Activated naive CD8-positive, alpha-beta T cell (primary cell): ENCODE measurements around the gene RORC.

Source experiments
- H3K27ac Mint-ChIP-seq: one replicate; pipeline ENCODE4 v1.8.0; 2021; ENCODE audit warnings: mixed read lengths
- H3K27me3 Mint-ChIP-seq: one replicate; pipeline ENCODE4 v1.8.0; 2021; ENCODE audit warnings: mixed read lengths
- H3K36me3 Mint-ChIP-seq: one replicate; pipeline ENCODE4 v1.8.0; 2021; ENCODE audit warnings: mixed read lengths
- H3K4me1 Mint-ChIP-seq: one replicate; pipeline ENCODE4 v1.8.0; 2021; ENCODE audit warnings: low read depth, mixed read lengths
- H3K4me3 Mint-ChIP-seq: one replicate; pipeline ENCODE4 v1.8.0; 2021; ENCODE audit warnings: mild to moderate bottlenecking, mixed read lengths
- H3K9me3 Mint-ChIP-seq: one replicate; pipeline ENCODE4 v1.8.0; 2021; ENCODE audit warnings: low read depth, mixed read lengths

Gene RORC

DNA sequence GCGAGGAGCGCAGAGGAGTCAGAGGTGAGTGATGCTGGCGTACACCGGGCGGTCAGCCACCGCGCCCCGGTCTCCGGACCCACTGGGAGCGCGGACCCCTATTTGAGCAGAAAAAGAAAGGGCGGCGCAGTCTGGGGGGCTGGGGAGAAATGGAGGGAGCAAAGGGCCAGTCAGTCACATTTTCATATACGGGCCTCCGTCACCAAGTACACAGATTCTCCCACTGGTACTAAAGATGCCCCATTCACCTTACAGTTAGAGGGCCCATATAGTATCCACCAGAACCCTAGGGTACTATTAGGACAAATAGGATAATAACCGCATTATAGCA, 7.4 kb upstream of the RORC start:
- Mint-ChIP-seq H3K4me1 (peaks cover 48% of the 10 kb centered on the region), H3K9me3 (no peaks in the 10 kb centered on the region), H3K4me3 (peak overlapping the region; percentile 86), H3K27ac (peak overlapping the region; percentile 46), H3K27me3 (no peaks in the 10 kb centered on the region), H3K36me3 (peaks cover 2% of the 10 kb centered on the region)

DNA sequence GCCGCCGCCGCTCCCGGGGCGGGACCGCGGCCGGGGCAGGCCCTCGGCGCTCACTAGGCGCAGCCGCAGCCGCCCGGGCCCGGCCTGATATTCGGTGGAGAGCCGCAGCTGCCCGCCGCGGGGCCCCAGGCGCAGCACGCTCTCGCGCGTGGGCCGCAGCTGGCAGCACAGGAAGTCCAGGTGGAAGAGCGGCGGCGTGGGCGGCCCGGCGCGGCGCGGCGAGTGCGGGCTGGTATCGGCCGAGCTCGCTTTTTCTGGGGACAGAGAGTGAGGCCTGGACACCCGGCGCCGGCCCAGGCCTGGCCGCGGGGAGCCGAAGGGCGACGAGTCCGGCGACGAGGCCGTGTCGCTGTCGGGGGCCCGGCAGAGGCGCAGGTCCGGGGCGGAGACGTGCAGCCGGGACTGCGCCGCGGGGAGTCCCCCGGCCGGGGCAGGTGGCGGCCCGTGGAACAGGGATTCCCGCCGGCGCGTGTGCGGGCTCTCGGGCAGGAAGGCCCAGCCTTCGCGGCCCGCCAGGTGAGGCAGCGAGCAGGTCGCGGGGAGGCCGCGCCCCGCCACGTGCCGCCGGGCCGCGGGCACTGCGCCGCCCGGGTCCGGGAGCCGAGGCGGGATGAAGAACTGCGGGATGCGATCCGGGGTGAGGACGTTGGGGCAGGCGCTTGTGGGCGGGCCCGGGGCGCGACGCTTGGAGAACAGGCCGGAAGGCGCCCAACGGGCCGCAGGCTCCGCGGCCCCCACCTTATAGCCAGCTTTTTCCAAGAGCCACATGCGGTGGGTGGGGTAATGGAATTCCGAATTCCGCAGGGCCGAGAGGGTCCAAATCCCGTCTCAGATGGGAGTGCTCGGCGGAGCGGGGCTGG, 6.8 kb upstream of the RORC start:
- Mint-ChIP-seq H3K27me3 (no peaks in the 10 kb centered on the region), H3K4me1 (peaks cover 54% of the 10 kb centered on the region), H3K4me3 (peak overlapping the region; percentile 86), H3K36me3 (peaks cover 2% of the 10 kb centered on the region), H3K9me3 (no peaks in the 10 kb centered on the region), H3K27ac (peak overlapping the region; percentile 46)

DNA sequence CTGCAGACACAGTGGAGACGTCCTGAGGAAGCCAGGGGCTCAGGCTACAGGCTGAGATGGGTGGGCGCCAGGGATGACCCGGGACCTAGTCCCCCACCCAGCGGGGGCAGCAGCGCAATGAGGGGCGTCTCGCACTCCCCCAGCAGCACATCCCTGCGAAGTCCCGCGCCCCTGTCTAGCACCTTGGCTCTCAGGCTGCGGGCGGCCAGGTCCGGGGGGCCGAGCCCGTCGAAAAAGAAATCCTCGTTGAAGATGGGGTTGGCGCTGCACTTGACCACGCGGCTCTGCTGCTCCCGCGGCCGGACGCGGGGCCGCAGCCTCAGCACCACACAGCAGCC, 6.3 kb upstream of the RORC start:
- peak overlapping the region; percentile 89 for H3K4me3 Mint-ChIP-seq
- H3K27ac Mint-ChIP-seq = peak overlapping the region; percentile 90
- peaks cover 58% of the 10 kb centered on the region for H3K4me1 Mint-ChIP-seq
- peaks cover 2% of the 10 kb centered on the region for H3K36me3 Mint-ChIP-seq
- H3K9me3 Mint-ChIP-seq = no peaks in the 10 kb centered on the region
- H3K27me3 Mint-ChIP-seq = no peaks in the 10 kb centered on the region

DNA sequence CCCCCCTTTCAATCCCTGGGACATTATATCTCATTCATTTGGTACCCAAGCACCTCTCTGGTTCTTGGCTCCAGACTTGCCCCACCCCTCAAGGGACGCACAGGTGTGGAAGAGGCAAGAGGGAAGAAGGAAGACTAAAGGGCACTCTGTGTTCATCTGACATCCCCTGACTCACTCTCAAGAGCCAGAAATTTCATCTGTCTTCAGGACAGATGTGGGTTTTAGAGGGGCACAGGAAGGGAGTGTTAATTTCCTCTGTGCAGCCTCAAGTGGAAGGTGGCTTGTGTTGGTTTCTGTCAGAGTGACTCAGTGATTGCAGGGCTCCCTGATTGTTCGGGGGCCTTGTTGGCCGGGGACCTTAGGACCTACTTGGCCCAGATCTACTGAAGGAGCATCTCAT, 5.6 kb upstream of the RORC start:
- Mint-ChIP-seq H3K36me3 (no peaks in the 10 kb centered on the region), H3K27ac (peak overlapping the region; percentile 90), H3K27me3 (no peaks in the 10 kb centered on the region), H3K4me3 (peak overlapping the region; percentile 89), H3K9me3 (no peaks in the 10 kb centered on the region), H3K4me1 (peaks cover 64% of the 10 kb centered on the region)

DNA sequence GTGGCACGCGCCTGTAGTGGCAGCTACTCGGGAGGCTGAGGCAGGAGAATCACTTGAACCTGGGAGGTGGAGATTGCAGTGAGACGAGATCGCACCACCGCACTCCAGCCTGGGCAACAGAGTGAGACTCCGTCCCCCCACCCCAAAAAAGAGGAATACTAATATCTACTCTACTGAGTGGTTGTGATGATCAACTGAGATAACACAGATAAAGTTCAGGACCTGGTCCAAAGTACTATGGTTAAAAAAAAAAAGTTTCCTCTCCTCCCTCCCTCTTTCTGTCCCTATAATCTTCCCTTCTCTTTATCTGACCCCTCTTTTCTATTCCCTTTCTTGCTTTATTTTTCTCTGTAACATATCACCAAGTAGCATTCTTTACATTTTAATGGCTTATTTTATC, 4.0 kb upstream of the RORC start:
- Mint-ChIP-seq H3K27ac (no peak overlapping the region), H3K4me3 (no peak overlapping the region), H3K36me3 (no peaks in the 10 kb centered on the region), H3K27me3 (no peaks in the 10 kb centered on the region), H3K4me1 (peaks cover 71% of the 10 kb centered on the region), H3K9me3 (no peaks in the 10 kb centered on the region)

DNA sequence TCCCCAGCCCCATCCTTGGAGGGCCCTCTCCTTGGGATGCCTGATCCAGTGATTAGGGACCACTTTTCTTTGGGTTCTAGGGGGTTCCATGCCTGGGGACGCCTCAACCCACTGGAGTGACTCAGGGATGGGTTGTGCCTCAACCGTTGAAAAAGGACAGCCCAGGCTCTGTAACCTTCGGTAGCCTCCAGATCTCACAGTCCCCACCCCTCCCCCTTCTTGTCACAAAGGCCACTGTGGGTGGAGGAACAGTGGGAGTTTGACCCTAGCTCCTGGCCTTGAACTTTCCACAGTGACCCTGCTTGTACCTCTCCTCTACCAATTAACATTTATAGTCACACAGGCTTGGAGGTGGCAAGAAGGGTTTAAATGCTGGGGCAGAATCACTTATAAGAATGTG, 2.6 kb upstream of the RORC start:
- H3K4me3 Mint-ChIP-seq = no peak overlapping the region
- no peaks in the 10 kb centered on the region for H3K27me3 Mint-ChIP-seq
- peaks cover 71% of the 10 kb centered on the region for H3K4me1 Mint-ChIP-seq
- H3K9me3 Mint-ChIP-seq = no peaks in the 10 kb centered on the region
- no peaks in the 10 kb centered on the region for H3K36me3 Mint-ChIP-seq
- no peak overlapping the region for H3K27ac Mint-ChIP-seq

DNA sequence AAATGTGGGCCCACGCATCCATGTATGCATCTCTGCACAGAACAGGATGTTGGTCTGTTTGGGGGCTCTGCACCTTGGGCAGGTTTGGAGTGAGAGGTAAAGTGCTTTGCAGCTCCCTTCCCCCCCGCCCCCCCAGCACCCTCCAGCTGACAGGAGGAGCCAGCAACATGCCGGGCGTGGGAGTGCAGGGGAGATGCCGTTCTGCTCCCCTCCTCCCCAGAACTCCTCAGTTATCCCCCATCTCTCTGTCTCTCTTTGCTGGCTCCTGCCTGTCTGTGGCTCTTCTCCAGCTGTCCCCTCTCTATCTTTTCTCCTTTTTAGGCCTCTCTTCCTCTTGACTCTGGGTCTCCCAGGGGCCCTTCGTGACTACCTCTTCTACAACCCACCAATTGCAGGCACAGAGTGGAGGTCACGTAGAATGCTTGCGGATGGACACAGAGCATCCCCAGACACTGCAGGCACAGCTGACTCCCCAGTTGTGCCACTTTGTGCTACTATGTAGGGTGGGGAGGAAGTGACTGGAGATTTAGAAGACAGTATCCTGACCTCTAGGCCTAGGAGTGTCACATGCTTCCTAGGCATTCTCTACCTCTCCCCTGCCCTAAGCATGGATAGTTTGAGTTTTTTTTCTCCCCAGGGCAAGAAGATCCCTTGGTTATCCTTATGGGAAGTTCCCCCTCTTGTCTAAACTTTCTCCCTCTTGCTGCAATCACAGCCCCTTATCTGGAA, 1.7 kb upstream of the RORC start:
- H3K27ac Mint-ChIP-seq = no peak overlapping the region
- no peaks in the 10 kb centered on the region for H3K9me3 Mint-ChIP-seq
- no peaks in the 10 kb centered on the region for H3K36me3 Mint-ChIP-seq
- peaks cover 74% of the 10 kb centered on the region for H3K4me1 Mint-ChIP-seq
- H3K4me3 Mint-ChIP-seq = no peak overlapping the region
- no peaks in the 10 kb centered on the region for H3K27me3 Mint-ChIP-seq

DNA sequence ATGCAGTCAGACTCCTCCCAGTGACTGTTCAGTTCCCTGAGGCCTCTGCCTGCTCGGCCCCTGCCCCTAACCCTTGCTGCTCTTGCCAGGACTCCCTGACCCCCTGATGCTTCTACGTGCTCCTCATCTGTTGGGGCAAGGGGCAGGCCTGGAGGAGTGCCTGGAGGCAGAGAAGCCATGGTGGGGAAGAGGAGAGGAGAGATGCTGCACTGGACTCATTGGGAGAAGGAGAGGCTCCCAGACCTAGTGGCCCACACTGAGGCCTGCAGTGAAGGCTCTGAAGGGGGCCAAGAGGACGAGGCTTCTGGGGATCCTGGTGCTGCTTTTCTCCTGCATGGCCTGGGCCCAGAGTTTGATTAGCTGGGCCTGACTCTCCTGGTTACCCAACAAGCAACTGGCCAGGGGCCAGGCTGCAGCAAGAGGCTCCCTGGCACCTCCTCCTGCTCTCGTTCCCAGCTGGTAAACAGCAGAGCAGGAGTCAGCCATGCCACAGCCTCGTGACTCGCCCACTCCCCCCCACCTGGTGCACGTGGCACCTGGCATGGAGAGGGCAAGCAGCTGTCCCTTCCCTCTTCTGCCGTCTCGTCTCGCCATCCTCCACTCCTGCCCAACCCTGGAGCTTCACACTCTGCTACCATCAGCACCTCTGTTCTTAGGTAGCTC, 847 bp upstream of the RORC start:
- Mint-ChIP-seq H3K4me3 (no peak overlapping the region), H3K27me3 (no peaks in the 10 kb centered on the region), H3K36me3 (no peaks in the 10 kb centered on the region), H3K4me1 (peaks cover 78% of the 10 kb centered on the region), H3K27ac (no peak overlapping the region), H3K9me3 (no peaks in the 10 kb centered on the region)

DNA sequence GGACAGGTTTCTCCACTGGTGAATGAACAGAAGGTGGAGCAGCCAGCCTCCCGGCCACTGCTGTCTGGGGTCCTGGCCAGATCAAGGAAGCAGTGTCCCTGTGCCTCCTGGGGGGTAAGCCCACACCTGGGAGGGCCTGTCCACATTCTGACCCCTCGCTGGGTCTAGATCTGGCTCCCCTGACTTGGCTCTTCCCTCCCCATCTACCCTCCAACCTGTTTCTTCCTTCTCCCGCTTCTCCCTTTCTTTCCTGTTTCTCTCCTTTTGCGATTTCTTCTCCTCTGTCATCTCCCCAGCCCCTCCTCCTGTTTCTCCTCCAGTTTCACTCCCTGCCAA, 378 bp downstream of the RORC start:
- Mint-ChIP-seq H3K36me3 (no peaks in the 10 kb centered on the region), H3K4me1 (peaks cover 69% of the 10 kb centered on the region), H3K27me3 (no peaks in the 10 kb centered on the region), H3K27ac (no peak overlapping the region), H3K4me3 (no peak overlapping the region), H3K9me3 (no peaks in the 10 kb centered on the region)

DNA sequence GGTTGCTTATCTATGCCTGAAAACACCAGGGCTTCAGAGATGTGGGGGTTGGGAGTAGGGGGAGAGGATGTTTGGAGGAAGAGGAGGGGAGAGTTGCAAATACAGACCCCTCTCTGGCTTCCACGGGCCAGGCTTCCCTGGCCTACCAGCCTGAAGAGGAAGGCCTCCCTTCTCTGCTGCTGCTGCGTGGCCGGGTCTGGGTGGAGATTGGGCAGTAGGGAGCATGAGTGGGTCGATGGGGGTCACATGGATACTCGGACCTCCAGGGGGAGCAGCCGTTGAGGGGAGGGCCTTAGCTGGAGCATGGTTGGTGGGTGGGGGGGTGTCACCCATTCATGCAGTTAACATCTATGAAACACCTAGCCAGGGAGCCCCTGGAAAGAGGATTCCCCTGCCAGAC, 1.5 kb downstream of the RORC start:
- Mint-ChIP-seq H3K4me3 (no peak overlapping the region), H3K9me3 (no peaks in the 10 kb centered on the region), H3K27me3 (no peaks in the 10 kb centered on the region), H3K4me1 (peaks cover 73% of the 10 kb centered on the region), H3K36me3 (no peaks in the 10 kb centered on the region), H3K27ac (peak overlapping the region; percentile 22)

DNA sequence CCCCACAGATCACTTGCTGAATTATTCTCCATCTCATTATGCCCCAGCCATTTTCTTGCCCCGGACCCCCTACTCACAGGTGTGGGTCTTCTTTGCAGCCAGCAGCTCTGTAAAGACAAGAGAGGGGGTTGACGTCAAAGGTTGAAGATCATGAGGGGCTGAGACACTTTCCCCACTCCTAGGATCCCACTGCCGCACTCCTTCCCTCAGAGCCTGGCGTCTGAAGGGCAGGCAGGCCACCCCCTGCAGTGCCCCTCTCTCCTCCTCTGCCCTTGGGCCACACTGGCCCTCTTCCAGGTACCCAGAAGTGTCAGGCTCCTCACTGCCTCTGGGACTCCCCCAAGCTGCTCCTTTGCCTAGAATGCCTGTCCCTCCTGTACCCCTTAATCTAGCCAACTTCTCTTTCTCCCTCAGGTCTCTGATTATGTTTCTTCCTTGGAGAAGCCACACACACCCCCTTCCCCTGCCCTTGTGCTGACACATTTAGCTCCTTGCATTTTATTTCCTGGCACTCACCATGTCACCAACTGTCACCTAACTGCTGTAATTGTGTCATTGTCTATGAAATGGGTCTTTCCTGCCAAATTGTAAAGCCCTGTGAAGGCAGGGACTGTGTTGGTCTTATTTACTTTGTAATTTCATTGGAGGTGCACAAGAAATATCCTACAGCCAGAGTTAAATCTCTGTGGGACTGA, 2.1 kb downstream of the RORC start:
- Mint-ChIP-seq H3K9me3 (no peaks in the 10 kb centered on the region), H3K27ac (peak overlapping the region; percentile 46), H3K27me3 (no peaks in the 10 kb centered on the region), H3K4me3 (peak overlapping the region; percentile 52), H3K36me3 (no peaks in the 10 kb centered on the region), H3K4me1 (peaks cover 71% of the 10 kb centered on the region)

DNA sequence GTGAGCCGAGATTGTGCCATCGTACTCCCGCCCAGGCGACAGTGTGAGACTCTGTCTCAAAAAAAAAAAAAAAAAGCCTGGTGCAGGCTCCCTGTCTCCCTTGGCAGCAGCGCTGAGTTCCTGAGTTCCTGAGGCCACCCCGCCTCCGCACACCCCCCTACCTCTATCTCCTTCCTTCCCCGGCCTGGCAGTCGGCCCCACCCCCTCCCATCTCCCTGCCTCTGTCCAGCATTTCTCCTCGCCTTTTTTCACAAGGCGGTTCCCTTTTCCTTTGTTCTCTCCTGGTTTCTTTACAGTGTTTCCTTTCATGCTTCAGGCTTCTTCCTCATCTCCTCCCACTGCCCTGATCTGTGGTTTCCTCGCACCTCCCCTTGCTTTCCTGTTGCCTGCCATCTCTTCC, 2.7 kb downstream of the RORC start:
- no peaks in the 10 kb centered on the region for H3K36me3 Mint-ChIP-seq
- H3K4me3 Mint-ChIP-seq = peak overlapping the region; percentile 52
- H3K27ac Mint-ChIP-seq = no peak overlapping the region
- H3K4me1 Mint-ChIP-seq = peaks cover 66% of the 10 kb centered on the region
- no peaks in the 10 kb centered on the region for H3K27me3 Mint-ChIP-seq
- H3K9me3 Mint-ChIP-seq = no peaks in the 10 kb centered on the region

DNA sequence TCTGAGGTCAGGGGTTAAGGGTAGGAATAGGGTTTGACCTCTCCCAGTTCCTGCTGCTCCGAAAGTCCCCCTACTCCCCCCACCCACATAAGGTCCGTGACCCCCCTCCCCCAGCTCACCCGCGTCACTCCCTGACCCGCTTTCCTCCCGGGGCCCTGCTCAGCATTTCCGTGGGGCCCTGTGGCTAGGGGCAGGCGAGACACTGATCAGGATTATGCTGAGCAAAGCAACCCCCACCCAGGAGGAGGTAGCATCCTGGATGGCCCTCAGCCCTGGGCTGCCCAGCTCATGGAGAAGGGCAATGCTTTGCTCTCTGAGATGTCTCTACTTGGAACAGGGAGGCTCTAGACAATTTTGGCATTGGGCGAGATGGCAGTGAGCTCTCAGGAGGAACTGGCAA, 3.7 kb downstream of the RORC start:
- no peaks in the 10 kb centered on the region for H3K9me3 Mint-ChIP-seq
- H3K36me3 Mint-ChIP-seq = no peaks in the 10 kb centered on the region
- no peaks in the 10 kb centered on the region for H3K27me3 Mint-ChIP-seq
- peaks cover 57% of the 10 kb centered on the region for H3K4me1 Mint-ChIP-seq
- H3K27ac Mint-ChIP-seq = no peak overlapping the region
- H3K4me3 Mint-ChIP-seq = peak overlapping the region; percentile 53

DNA sequence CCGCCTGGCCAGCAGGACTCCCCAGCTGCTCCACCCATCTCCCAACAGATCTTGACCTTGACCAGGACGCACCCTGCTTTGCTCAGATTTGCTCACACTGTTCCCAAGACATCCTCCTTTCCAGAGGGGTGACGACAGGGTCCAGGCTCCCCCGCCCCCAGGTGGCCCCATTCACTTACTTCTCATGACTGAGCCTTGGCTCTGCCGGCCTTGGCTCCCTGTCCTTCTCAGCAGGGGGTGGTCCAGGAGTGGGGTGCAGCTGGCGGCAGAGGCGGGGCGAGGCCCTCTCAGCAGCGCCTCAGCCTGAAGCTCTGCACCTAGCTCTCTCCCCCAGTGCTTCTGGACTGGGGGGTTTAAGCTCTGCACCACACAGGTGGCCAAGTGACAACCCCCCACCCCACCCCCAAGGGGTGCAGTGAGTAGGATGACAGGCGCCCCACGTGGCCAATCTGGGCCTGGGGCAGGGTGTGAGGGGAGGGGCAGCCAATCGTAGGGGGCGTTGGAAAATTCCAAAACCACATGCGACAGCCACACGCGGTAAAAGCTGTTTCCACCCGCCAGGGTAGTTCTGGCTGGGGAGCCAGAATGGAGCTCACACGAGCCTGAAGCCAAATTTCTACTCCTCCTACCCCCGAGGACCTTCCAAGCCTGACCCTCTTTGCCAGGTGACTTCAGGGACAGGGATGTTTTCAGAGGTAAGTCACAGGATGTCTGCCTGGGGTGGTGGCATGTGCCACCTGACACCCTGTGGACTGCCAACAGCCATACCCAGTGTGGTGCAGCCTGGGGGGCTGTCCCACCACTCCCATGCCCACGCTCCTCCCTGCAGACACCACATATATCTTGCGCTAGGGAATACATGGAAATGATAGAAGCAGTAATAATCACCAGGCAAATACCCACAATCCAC, 5.6 kb downstream of the RORC start:
- Mint-ChIP-seq H3K36me3 (no peaks in the 10 kb centered on the region), H3K4me3 (peak overlapping the region; percentile 22), H3K9me3 (no peaks in the 10 kb centered on the region), H3K27ac (peak overlapping the region; percentile 13), H3K27me3 (no peaks in the 10 kb centered on the region), H3K4me1 (peaks cover 57% of the 10 kb centered on the region)
